Stimulated activated CD4-positive, alpha-beta T cell treated with anti-CD3 and anti-CD28 coated beads, Interleukin-2, amount 100 ng/mL, for 24 hours (primary cell): ENCODE data around the gene OR2T2.
"Not testable (repeated sequence)": the region's sequence is repeated elsewhere in the genome, so short reads cannot be mapped to it uniquely, and the experiment has no call there.

Source experiments
- DNase-seq, 2 donors: peaks; one replicate each; pipeline ENCODE4 v3.0.0-alpha.2; 2020

OR2T2 gene

DNA sequence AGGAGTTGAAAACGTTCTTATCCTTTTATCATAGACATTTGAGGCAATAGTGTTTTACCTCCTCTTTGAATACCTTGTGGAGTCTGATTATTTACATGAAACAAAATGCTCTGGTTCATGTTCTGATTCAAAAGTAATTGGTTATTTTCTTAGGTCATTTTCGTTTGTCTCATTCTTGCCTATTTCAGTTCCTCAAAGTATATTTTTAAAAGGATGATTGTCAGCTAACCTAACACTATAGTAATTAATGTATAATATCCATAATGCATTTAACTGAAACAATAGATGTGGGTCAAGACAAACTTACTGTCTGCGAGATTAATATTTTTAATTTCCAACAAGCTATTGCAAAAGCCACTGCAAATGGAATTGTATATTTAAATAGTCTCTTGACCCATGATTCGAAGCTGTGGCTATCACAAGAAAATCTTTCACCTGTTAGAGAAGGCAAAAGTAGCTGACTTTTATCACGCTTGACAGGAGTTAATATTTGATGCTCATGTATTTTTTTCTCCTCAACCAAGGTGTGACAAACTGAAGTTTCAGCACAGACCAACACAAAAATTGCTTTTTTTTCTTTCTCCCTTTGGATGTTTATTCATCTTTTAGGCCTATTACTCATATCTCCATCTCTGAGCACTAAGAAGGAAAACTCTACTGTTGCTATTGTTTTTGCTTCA, 5.2 kb downstream of the OR2T2 start:
- not testable (repeated sequence) for DNase-seq

DNA sequence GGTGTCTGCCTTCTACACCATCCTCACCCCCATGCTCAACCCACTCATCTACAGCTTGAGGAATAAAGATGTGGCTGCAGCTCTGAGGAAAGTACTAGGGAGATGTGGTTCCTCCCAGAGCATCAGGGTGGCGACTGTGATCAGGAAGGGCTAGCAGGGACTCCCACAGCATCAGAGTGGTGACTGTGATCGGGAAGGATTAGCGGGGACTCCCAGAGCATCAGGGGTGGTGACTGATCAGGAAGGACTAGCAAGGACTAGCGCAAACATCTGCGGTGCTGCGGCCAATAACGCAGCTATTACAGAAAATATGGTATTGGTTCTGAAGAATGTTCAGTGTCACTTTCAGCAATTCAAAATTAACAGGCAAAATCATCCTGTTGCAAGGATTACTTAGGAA, 8.2 kb downstream of the OR2T2 start:
- DNase-seq = not testable (repeated sequence)

DNA sequence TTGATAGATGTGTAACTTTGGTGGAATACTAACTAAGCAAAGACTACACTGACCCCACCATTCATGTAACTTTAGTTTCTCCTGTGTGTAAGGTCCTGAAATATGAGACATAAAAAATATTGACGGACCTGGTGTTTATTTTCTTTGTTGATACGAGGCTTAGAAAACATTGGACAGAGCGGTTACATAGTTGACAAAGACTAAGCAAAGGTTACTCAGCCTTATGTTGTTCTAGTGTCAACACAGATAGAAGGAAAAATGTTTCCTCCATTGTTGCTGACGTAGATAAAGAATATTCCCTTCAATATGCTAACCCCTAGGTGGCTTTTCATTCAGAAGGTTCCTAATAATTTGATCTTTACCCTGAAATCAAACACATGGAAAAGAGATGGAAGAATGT, 9.6 kb downstream of the OR2T2 start:
- DNase-seq = not testable (repeated sequence)

DNA sequence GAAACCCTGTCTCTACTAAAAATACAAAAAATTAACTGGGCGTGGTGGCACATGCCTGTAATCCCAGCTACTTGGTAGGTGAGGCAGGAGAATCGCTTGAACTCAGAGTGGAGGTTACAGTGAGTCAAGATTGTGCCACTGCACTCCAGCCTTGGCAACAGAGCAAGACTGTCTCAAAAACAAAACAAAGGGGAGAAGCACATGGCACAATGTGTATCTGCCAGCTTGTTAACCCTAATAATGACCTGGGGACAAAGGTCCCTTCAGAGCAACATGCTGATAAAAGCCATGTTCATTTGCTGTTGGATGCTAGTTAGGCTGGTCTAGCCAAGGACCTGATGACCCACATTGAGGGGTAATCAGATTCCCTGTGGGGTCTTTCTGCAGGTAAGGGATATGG, 11.2 kb downstream of the OR2T2 start:
- not testable (repeated sequence) for DNase-seq

DNA sequence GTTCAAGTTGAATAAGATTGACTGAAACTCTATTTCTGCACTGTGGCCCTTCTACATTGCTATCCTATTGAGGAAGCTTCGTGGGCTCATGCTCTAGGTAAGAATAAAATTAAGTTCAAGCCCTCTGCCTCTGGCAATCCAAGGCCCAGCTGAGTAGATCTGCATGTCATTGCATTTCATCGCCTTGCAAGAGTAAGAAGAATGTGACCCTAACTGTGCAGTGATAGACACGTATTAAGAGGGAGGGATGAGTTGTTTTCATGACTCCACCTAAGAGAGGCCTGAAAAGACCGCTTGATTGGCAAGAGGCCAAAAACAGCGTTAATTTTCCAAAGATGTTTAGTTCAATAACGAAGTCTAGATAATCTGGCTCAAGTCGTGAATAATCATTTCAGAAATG, 13.7 kb downstream of the OR2T2 start:
- DNase-seq = not testable (repeated sequence)

DNA sequence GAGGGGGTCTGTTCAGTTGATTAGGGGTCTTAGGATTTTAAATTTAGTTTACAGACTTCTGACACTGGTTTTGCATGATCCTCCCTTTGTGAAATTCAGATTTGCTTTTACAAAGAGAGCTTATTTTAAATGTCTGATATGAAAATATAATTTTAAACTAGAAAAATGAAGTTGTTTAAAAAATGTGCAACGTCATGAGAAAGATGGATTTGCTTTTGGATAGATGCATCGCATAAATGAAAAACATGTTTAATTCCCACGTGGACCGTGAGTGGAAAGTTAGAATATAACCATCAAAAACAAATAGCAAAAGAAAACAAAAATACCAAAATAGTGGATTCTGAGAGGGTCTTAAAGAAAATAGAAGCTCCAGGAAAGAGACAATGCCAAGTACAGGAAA, 25.7 kb downstream of the OR2T2 start:
- DNase-seq = no peak

DNA sequence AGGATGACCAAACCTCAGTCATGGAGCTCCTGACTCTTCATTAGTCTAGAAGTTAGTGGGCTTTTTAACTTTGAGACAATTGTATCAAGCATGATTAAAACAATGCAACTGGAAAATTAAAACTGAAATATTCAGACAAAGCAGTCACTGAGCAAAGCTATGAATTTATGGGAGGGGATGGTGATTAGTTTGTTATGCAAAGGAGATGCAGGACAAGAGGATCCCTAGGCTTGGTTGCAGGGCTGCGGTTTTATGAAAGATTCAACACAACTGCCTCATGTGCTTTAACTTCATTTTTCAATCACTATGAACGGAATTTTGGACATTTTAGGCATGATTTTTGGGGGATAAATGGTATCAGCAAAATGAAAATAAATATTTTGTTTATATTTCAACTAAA, 26.7 kb downstream of the OR2T2 start:
- not testable (repeated sequence) for DNase-seq

DNA sequence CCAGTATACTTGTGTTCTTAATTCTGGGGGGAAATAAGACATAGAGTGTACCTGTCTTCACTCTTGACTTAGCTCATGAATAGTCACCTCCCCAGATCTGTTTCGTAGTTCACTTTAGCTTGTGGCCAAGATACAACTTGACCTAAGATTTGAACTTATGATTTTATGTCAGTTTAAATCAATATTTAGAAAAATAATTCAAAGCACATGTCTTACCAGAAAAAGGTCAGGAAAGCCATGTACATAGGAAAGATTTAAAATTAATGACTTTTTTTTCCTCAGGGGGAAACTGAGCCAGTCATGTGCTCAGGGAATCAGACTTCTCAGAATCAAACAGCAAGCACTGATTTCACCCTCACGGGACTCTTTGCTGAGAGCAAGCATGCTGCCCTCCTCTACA, 27.6 kb downstream of the OR2T2 start, which contains the start of gene OR2T3:
Gene OR2T3, plus strand, starts transcription at position 301 of the 400 bp plus-strand sequence. Its CDS starts 0 bp downstream, at position 301.
- DNase-seq = not testable (repeated sequence)

DNA sequence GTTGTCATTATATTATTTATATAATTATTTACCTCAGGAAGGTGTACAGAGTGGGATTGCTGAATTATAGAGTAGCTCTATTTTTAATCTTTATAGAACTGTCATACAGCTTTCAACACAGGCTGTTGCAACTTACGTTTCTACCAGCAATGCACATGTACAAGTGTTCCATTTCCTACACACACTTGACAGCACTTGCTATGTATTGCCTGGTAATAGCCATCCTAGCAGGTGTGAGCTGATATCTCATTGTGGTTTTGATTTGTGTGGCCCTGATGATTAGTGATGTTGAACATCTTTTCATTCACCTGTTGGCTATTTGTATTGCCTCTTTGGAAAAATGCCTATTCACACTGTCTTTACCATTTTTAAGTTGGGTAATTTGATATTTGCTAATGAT, 30.2 kb downstream of the OR2T2 start:
- not testable (repeated sequence) for DNase-seq

DNA sequence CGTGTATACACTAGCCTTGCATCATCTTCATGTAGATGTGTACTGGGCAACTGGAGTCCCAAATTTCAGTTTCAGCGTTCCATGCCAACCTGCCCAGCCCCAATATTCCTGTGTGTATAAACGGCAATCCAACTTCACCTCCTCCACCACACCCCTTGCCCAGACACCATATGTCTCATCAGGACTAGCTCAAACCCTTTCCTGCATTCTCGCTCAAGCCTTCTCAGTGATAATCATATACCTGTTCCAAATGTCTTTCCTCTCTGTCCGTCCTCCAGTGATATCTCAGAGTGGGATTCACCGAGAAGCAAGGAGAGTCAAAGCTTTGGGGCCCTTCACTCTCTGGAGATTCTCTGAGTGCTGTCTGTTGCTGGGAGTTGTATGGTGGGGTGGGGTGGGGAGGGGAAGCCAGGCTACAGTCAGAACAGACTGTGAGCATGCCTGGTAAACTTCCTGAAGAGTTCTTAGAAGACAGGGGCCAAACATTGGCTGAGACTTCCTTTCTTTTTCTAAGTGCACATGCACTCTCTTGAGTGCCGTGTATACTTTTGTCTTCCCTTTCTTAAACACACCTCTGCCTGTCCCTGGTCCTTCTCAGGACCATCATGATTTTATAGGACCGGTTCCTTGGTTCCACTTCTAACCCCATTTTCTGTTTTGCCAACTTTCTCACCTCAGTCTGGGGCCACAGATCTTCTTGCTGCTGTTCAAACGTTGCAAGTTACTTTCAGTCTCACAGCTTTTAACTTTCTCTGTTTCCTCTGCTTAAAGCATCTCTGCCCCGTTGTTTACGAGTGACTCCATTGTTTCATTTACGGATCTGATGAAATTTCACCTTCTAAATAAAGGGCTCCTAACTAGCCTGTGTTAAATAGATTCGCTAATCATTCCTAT, 36.5 kb downstream of the OR2T2 start:
- DNase-seq = peak; percentile 2 to 18

DNA sequence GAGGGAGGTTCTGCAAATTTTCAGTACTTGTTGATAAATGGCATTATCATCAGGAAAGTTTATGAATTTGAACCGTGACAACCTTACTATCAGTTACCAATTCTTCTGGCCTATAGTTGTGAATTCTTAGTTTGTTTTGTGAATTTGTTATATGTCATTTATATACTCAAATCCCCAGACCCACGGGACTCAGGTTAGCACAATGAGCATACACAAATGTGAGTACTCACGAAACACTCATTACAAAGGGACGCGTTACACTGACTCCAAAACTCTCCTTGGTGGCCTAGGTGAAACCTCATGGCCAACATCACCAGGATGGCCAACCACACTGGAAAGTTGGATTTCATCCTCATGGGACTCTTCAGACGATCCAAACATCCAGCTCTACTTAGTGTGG, 42.9 kb downstream of the OR2T2 start, which contains the start of gene OR2T5:
Gene OR2T5, plus strand, starts transcription at position 301 of the 400 bp plus-strand sequence. Its CDS starts 0 bp downstream, at position 301.
- DNase-seq = not testable (repeated sequence)

DNA sequence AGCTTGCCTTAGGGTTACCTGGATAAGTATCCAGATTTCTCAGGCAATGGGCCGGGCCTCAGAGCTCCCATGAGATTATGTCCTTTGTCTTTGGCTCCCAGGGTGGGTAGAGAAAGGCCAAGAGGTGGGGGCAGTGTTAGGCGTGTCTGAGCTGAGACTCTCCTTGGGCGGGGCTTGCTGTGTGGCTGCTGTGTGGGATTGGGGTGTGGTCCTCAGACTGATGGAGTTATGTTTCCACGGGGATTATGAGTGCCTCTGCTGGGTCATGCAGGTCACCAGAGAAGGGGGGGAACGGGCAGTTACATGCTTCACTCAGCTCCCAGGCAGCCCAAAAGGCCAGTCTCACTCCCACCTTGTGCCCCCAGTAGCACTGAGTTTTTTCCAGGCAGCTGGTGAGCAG, 51.2 kb downstream of the OR2T2 start:
- not testable (repeated sequence) for DNase-seq

DNA sequence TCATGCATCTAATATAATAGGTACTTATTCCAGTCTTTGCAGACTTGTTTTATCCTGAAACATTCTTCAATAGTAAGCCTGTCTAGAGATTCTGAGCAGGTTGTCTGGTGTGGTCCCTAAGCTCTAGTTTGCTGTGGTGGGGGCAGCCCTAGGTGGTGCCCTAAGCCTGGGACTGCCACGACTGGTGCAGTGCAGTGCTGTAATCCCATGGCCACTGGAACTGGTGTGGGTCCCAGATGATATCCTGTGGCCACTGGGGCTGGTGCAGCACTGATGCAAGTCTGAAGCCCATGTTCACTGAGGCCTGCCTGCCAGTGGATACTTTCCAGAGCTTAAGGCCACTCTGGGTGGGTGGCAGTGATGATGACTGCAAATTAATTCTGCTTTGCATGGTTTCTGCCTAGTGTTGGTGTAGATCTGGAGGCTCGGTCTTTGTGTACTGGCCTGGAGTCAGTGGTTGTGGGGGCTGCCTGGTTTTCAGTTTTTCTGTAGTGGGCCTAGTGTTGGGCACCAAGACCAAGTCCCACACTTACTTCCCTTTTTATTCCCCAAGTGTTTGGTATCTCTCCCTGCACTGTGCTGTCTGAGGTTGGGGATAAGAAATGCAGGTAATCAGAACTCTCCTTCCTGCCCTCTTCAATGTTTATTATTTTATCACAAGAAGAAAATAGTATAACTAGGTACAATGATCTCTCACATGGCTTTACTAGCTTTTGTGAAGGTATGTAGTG, 55.0 kb downstream of the OR2T2 start:
- not testable (repeated sequence) for DNase-seq
